ENCODE data around the gene FARS2.

GRCh38 chr6:5547556-5547955 lies 286.2 kb downstream of the FARS2 start:
- TF ChIP-seq CTCF (IDR thresholded peaks at IDR 0.05) (no peak), POLR2A (IDR thresholded peaks at IDR 0.05) (no peak), EP300 (IDR thresholded peaks at IDR 0.05) (no peak)
